GM19467 (cell line): ENCODE measurements around the gene PLCB2.
A peak's percentile ranks its signal among the peaks of the same experiment; 100 is the strongest.

Experiments used
- ATAC-seq: cut with Tn5 transposase; IDR thresholded peaks from one replicate; pipeline ENCODE4 v1.9.1; 2021; ENCODE audit warnings: mild to moderate bottlenecking, moderate library complexity; ENCODE audit not compliant: unreplicated experiment

Gene PLCB2

GRCh38 chr15:40325700-40326099 lies 18.0 kb upstream of the PLCB2 start:
- no peak for ATAC-seq

GRCh38 chr15:40325188-40325587 lies 17.5 kb upstream of the PLCB2 start:
- no peak for ATAC-seq

GRCh38 chr15:40323953-40324937 lies 16.5 kb upstream of the PLCB2 start:
- no peak for ATAC-seq

- ATAC-seq, result peak; percentile 89
Measured at GRCh38 chr15:40323239-40323952, 15.7 kb upstream of the PLCB2 start, which contains the start of gene INAFM2. Gene INAFM2 (plus strand): TSS chr15:40323692. CDS start chr15:40324056, 364 bp downstream.

- no peak for ATAC-seq
Measured at GRCh38 chr15:40322531-40323238, 14.9 kb upstream of the PLCB2 start.

GRCh38 chr15:40320931-40321371 lies 13.2 kb upstream of the PLCB2 start:
- no peak for ATAC-seq

GRCh38 chr15:40320409-40320808 lies 12.7 kb upstream of the PLCB2 start:
- ATAC-seq, result no peak

GRCh38 chr15:40317580-40317979 lies 9.8 kb upstream of the PLCB2 start:
- no peak for ATAC-seq

GRCh38 chr15:40316931-40317330 lies 9.2 kb upstream of the PLCB2 start:
- no peak for ATAC-seq

GRCh38 chr15:40314723-40315276 lies 7.1 kb upstream of the PLCB2 start:
- ATAC-seq, result no peak

- ATAC-seq, result no peak
Measured at GRCh38 chr15:40313531-40314398, 6.0 kb upstream of the PLCB2 start.

GRCh38 chr15:40312370-40313158 lies 4.8 kb upstream of the PLCB2 start:
- no peak for ATAC-seq

GRCh38 chr15:40310993-40311392 lies 3.3 kb upstream of the PLCB2 start:
- ATAC-seq, result no peak

- ATAC-seq, result no peak
Measured at GRCh38 chr15:40310001-40310959, 2.5 kb upstream of the PLCB2 start.

GRCh38 chr15:40309344-40309862 lies 1.7 kb upstream of the PLCB2 start:
- no peak for ATAC-seq

GRCh38 chr15:40306908-40307307 lies 827 bp downstream of the PLCB2 start:
- no peak for ATAC-seq

- no peak for ATAC-seq
Measured at GRCh38 chr15:40306371-40306770, 1.4 kb downstream of the PLCB2 start.

- ATAC-seq, result no peak
Measured at GRCh38 chr15:40305281-40305680, 2.5 kb downstream of the PLCB2 start.
